H9 (cell line): ENCODE data around the gene STK32C. TPM values are rescaled to one million over a fixed set of nuclear protein-coding genes. Genes with fewer than 3 reads are reported as not detected.
A peak's percentile ranks its signal among the peaks of the same experiment; 100 is the strongest.

Experiments
- DNase-seq: peaks from one replicate; pipeline ENCODE4 v3.0.0-alpha.2; 2017
- H2AFZ ChIP-seq: one replicate; pipeline ENCODE4 v1.6.1; 2013; ENCODE audit warnings: mild to moderate bottlenecking, low read length, control low read depth, moderate library complexity
- H2AK5ac ChIP-seq: 2 replicates; pipeline ENCODE4 v1.6.1; 2013; ENCODE audit warnings: low read length, control low read depth, mixed read lengths; ENCODE audit not compliant: insufficient read length
- H2BK120ac ChIP-seq: one replicate; pipeline ENCODE4 v1.6.1; 2013; ENCODE audit warnings: low read depth, mild to moderate bottlenecking, low read length, control low read depth, inconsistent platforms; ENCODE audit not compliant: poor library complexity, severe bottlenecking
- H2BK12ac ChIP-seq: 2 replicates; pipeline ENCODE4 v1.6.1; 2013; ENCODE audit warnings: low read length, control low read depth, mixed read lengths, low read depth; ENCODE audit not compliant: insufficient read length
- H2BK15ac ChIP-seq: 2 replicates; pipeline ENCODE4 v1.6.1; 2013; ENCODE audit warnings: low read depth, low read length, control low read depth
- H2BK20ac ChIP-seq: one replicate; pipeline ENCODE4 v1.6.1; 2013; ENCODE audit warnings: low read depth, mild to moderate bottlenecking, low read length, control low read depth, inconsistent platforms; ENCODE audit not compliant: poor library complexity, severe bottlenecking
- H2BK5ac ChIP-seq: 2 replicates; pipeline ENCODE4 v1.6.1; 2013; ENCODE audit warnings: low read length, control low read depth, mixed read lengths; ENCODE audit not compliant: insufficient read length
- H3K14ac ChIP-seq: 2 replicates; pipeline ENCODE4 v1.6.1; 2013; ENCODE audit warnings: low read length, control low read depth; ENCODE audit not compliant: insufficient read depth
- H3K18ac ChIP-seq: 2 replicates; pipeline ENCODE4 v1.6.1; 2013; ENCODE audit warnings: low read depth, mild to moderate bottlenecking, mixed read lengths, low read length, control low read depth; ENCODE audit not compliant: insufficient read length
- H3K23ac ChIP-seq: 2 replicates; pipeline ENCODE4 v1.6.1; 2013; ENCODE audit warnings: low read length, control low read depth, mixed read lengths, low read depth; ENCODE audit not compliant: insufficient read length
- H3K23me2 ChIP-seq: 2 replicates; pipeline ENCODE4 v1.6.1; 2013; ENCODE audit warnings: low read depth, mild to moderate bottlenecking, mixed read lengths, low read length, control low read depth; ENCODE audit not compliant: insufficient read length, poor library complexity, severe bottlenecking
- H3K27ac ChIP-seq: 2 replicates; pipeline ENCODE4 v1.5.1; 2013; ENCODE audit warnings: low read length, control low read depth, mixed read lengths, low read depth; ENCODE audit not compliant: insufficient read length
- H3K27me3 ChIP-seq: 2 replicates; pipeline ENCODE4 v1.6.1; 2013; ENCODE audit warnings: low read length, control low read depth, inconsistent platforms; ENCODE audit not compliant: insufficient read depth
- H3K4ac ChIP-seq: 2 replicates; pipeline ENCODE4 v1.6.1; 2013; ENCODE audit warnings: low read depth, mild to moderate bottlenecking, control low read depth, inconsistent platforms, low read length, moderate library complexity
- H3K4me1 ChIP-seq: 2 replicates; pipeline ENCODE4 v1.6.1; 2013; ENCODE audit warnings: low read length, control low read depth, inconsistent platforms; ENCODE audit not compliant: insufficient read depth
- H3K4me2 ChIP-seq: 2 replicates; pipeline ENCODE4 v1.6.1; 2013; ENCODE audit warnings: low read length, control low read depth, mixed read lengths; ENCODE audit not compliant: insufficient read length, insufficient read depth
- H3K56ac ChIP-seq: 2 replicates; pipeline ENCODE4 v1.6.1; 2013; ENCODE audit warnings: low read depth, mild to moderate bottlenecking, mixed read lengths, low read length, control low read depth; ENCODE audit not compliant: insufficient read length
- H3K79me1 ChIP-seq: 2 replicates; pipeline ENCODE4 v1.6.1; 2013; ENCODE audit warnings: low read depth, mild to moderate bottlenecking, moderate library complexity, low read length, control low read depth, inconsistent platforms; ENCODE audit not compliant: insufficient read depth, poor library complexity, severe bottlenecking
- H3K79me2 ChIP-seq: 2 replicates; pipeline ENCODE4 v1.6.1; 2013; ENCODE audit warnings: low read length, control low read depth, inconsistent platforms; ENCODE audit not compliant: insufficient read depth
- H3K9ac ChIP-seq: 2 replicates; pipeline ENCODE4 v1.6.1; 2013; ENCODE audit warnings: low read length, control low read depth, mixed read lengths; ENCODE audit not compliant: insufficient read length; ENCODE audit errors: extremely low read depth
- H3K9me3 ChIP-seq: one replicate; pipeline ENCODE4 v1.6.1; 2013; ENCODE audit warnings: low read depth, low read length, inconsistent platforms; ENCODE audit not compliant: control insufficient read depth
- H3T11ph ChIP-seq: one replicate; pipeline ENCODE4 v1.6.1; 2013; ENCODE audit warnings: mild to moderate bottlenecking, low read length, control low read depth, inconsistent platforms
- H4K20me1 ChIP-seq: one replicate; pipeline ENCODE4 v1.6.1; 2013; ENCODE audit not compliant: control insufficient read depth, insufficient read length, insufficient read depth
- H4K5ac ChIP-seq: 2 replicates; pipeline ENCODE4 v1.6.1; 2013; ENCODE audit warnings: low read depth, mild to moderate bottlenecking, mixed read lengths, low read length, control low read depth; ENCODE audit not compliant: insufficient read length
- H4K8ac ChIP-seq: replicated peaks from 2 replicates; pipeline ENCODE4 v1.6.1; 2013; ENCODE audit warnings: low read length, control low read depth, mixed read lengths, low read depth; ENCODE audit not compliant: insufficient read length
- H4K91ac ChIP-seq: 2 replicates; pipeline ENCODE4 v1.6.1; 2013; ENCODE audit warnings: low read depth, mild to moderate bottlenecking, moderate library complexity, mixed read lengths, low read length, control low read depth; ENCODE audit not compliant: insufficient read length
- H3K27ac Mint-ChIP-seq, 3 experiments: 2 replicates in 2 of 3; 3 replicates in 1 of 3; pipeline ENCODE4 v1.8.0; 2020 to 2021; ENCODE audit warnings: mixed read lengths in 3 of 3, mild to moderate bottlenecking in 1 of 3, moderate library complexity in 1 of 3
- H3K27me3 Mint-ChIP-seq: 2 replicates; pipeline ENCODE4 v1.8.0; 2021; ENCODE audit warnings: low read depth, mild to moderate bottlenecking, moderate library complexity, mixed read lengths
- H3K36me3 Mint-ChIP-seq, 3 experiments: 2 replicates in 2 of 3; 3 replicates in 1 of 3; pipeline ENCODE4 v1.8.0; 2020 to 2021; ENCODE audit warnings: low read depth in 3 of 3, mixed read lengths in 3 of 3; ENCODE audit not compliant: insufficient read depth in 1 of 3
- H3K4me1 Mint-ChIP-seq, 2 experiments: 2 replicates each; pipeline ENCODE4 v1.8.0; 2020; ENCODE audit warnings: mixed read lengths in 2 of 2
- H3K4me3 Mint-ChIP-seq, 2 experiments: 2 replicates in 1 of 2; 3 replicates in 1 of 2; pipeline ENCODE4 v1.8.0; 2020 to 2021; ENCODE audit warnings: mild to moderate bottlenecking in 2 of 2, mixed read lengths in 2 of 2, moderate library complexity in 1 of 2
- H3K9me3 Mint-ChIP-seq, 2 experiments: 2 replicates in 1 of 2; 3 replicates in 1 of 2; pipeline ENCODE4 v1.8.0; 2020; ENCODE audit warnings: mild to moderate bottlenecking in 2 of 2, mixed read lengths in 2 of 2, moderate library complexity in 1 of 2
- CTCF ChIP-seq: fragments of 200-600 bp; sonication (generic); conservative IDR thresholded peaks from 3 replicates; pipeline ENCODE4 v1.8.0; 2021; ENCODE audit warnings: antibody characterized with exemption, mild to moderate bottlenecking
- WGBS: extraction: QIAGEN DNeasy Blood & Tissue Kit; methylation state at CpG from one replicate; pipeline ENCODE4 v1.1.7; 2013; ENCODE audit warnings: missing lambda C conversion rate, low lambda C conversion rate, mixed read lengths; ENCODE audit not compliant: insufficient read length; ENCODE audit errors: extremely low coverage; 5-methylcytosine and 5-hydroxymethylcytosine counted together
- total RNA-seq: library from RNA; stranded (reverse); gene quantifications from 2 replicates; pipeline ENCODE4 v1.2.1, GENCODE V29; 2021

STK32C gene
- total RNA-seq, 1 experiment from 2014 or later = 11.3 TPM

- H3K27ac Mint-ChIP-seq = no peak overlapping the region
- Histone ChIP-seq H3K56ac (no peak overlapping the region), H2BK15ac (0 out of 2 replicates have a peak overlapping the region, but pooled peaks have one; percentile 39), H3K9me3 (no peaks in the 10 kb centered on the region), H2BK20ac (no peak overlapping the region), H2BK120ac (no peak overlapping the region), H2BK5ac (no peak overlapping the region), H3K23ac (no peak overlapping the region), H4K91ac (no peak overlapping the region), H2BK12ac (no peak overlapping the region), H3K27ac (no peak overlapping the region), H3K9ac (no peak overlapping the region), H3K4ac (no peak overlapping the region), H3T11ph (no peak overlapping the region), H4K8ac (no peak overlapping the region), H2AK5ac (no peak overlapping the region), H3K4me2 (peak overlapping the region; percentile 58), H3K4me1 (no peaks in the 10 kb centered on the region), H3K23me2 (peaks cover 4% of the 10 kb centered on the region), H4K5ac (no peak overlapping the region), H4K20me1 (no peaks in the 10 kb centered on the region), H2AFZ (no peak overlapping the region), H3K14ac (no peak overlapping the region; the same call in 1 of the 2 replicates), H3K27me3 (no peaks in the 10 kb centered on the region), H3K79me1 (no peaks in the 10 kb centered on the region), H3K18ac (no peak overlapping the region), H3K79me2 (no peaks in the 10 kb centered on the region)
- peak overlapping the region; percentile 29 to 48; a peak in 2 of 5 replicates for H3K4me3 Mint-ChIP-seq
- TF ChIP-seq CTCF = no peak
- no peaks in the 10 kb centered on the region for H3K36me3 Mint-ChIP-seq
- no CpG with 5 or more reads among the region's 11 CpGs for whole genome bisulfite sequencing
- no peak for DNase-seq
- no peaks in the 10 kb centered on the region for H3K9me3 Mint-ChIP-seq
- peaks cover 8 to 20% of the 10 kb centered on the region in 2 experiments for H3K4me1 Mint-ChIP-seq
- H3K27me3 Mint-ChIP-seq = peaks cover 4% of the 10 kb centered on the region
These were observed 58.5 kb downstream of the STK32C start for GRCh38 chr10:132249226-132249724.
